Epithelial cell of esophagus (primary cell): ENCODE data around the gene NPTX2.

Experiments used
- DNase-seq: peaks from one replicate; pipeline ENCODE4 v3.0.0; 2010; ENCODE audit warnings: low read depth
- H3K4me3 ChIP-seq: 2 replicates; pipeline ENCODE4 v1.5.1; 2011; ENCODE audit warnings: mild to moderate bottlenecking, low read length, control low read depth
- TF ChIP-seq, protein P1 (sequence below): IDR thresholded peaks from 2 replicates; pipeline ENCODE4 v1.5.1; 2011; ENCODE audit warnings: low read depth, mild to moderate bottlenecking, low read length, control low read depth, inconsistent platforms; ENCODE audit not compliant: insufficient read depth; ENCODE audit errors: missing control alignments

NPTX2 gene

DNA sequence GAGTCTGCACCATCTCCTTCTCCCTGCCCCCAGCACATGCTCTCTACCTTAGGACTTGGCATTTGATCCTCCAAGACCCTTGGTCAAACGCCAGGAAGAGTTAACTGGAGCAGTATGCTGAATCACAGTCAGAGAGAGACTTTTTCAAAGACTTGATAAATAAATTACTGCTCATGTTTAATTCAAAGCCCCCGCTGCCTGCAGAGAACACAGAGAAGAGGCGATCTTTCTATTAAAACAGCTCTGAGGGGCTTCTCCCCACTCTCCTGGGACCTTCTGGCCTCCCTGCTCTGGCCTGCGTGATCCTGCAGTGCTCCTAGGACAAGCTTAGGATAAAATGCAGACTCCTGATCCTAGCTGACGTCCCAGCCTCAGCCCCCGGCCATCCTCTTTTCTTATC is 47.8 kb downstream of the NPTX2 start:
- TF ChIP-seq, protein P1, sequence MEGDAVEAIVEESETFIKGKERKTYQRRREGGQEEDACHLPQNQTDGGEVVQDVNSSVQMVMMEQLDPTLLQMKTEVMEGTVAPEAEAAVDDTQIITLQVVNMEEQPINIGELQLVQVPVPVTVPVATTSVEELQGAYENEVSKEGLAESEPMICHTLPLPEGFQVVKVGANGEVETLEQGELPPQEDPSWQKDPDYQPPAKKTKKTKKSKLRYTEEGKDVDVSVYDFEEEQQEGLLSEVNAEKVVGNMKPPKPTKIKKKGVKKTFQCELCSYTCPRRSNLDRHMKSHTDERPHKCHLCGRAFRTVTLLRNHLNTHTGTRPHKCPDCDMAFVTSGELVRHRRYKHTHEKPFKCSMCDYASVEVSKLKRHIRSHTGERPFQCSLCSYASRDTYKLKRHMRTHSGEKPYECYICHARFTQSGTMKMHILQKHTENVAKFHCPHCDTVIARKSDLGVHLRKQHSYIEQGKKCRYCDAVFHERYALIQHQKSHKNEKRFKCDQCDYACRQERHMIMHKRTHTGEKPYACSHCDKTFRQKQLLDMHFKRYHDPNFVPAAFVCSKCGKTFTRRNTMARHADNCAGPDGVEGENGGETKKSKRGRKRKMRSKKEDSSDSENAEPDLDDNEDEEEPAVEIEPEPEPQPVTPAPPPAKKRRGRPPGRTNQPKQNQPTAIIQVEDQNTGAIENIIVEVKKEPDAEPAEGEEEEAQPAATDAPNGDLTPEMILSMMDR: no peak
- no peak for DNase-seq
- H3K4me3 ChIP-seq: no peak overlapping the region

DNA sequence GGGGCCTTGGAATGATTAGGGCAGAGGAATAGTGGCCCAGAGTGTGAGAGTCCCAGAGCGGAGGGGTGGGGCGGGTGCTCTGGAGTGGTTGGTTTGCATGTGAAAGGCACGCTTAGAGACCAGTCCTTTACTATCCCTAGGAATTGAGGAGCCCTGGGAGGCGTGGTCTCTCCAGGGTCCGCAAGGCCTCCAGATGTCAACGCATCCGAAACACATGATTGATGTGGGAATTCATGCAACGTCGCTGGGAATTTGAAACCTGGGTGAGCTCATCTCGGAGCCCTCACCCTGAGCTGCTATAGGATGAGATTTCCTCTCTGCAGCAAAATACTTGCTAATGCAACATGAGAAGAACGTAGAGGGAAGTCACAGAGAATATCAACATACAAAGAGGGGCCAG is 51.2 kb downstream of the NPTX2 start:
- TF ChIP-seq, protein P1: no peak
- H3K4me3 ChIP-seq: no peak overlapping the region
- DNase-seq: no peak

DNA sequence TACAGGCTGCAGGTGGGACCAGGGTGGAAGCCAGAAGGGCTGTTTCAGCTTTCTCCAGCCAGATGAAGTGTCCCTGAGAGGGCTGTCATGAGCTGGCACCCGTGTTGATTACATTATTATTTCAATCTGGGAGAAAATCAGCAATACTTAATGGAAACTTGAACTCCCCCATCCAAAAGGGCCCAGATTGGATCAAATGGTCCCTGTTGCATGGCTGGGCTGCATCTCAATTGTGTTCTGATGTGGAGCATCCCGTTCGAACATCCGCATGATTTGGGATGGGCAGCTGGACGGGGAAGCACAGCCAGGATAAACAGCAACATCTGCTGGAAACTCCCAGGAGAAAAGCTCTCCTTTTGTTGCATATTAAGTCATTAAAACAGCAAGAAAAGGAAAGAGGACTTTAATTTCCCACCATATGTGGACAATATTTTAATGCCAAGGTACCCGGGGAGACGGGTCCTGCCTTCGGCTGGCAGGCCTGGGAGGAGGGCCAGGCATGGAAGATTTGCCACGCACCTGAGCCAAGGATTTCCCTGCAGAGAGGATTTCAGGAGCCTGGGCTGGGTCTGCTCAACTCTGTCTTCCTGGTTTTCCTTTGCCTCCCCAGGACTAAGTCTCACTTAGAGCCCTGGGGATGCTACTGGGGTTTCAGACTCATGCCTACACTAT is 52.4 kb downstream of the NPTX2 start:
- H3K4me3 ChIP-seq: no peak overlapping the region
- TF ChIP-seq, protein P1: no peak
- DNase-seq: no peak

DNA sequence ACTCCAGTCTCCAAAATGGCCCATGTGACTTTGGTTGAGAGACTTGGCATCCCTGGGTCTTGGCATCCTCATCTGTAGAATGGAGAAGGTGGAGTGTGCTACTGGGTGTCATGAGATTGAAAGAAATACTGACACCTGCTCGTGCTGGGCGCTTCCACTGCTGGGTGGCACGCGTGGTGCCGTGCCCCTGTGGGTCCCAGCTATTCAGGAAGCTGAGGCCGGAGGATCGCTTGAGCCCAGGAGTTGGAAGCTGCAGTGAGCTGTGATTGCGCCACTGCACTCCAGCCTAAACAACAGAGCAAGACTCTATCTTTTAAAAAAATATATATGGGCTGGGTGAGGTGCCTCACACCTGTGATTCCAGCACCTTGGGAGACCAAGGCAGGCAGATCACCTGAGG is 53.1 kb downstream of the NPTX2 start:
- H3K4me3 ChIP-seq: no peak overlapping the region
- DNase-seq: no peak
- TF ChIP-seq, protein P1: no peak

DNA sequence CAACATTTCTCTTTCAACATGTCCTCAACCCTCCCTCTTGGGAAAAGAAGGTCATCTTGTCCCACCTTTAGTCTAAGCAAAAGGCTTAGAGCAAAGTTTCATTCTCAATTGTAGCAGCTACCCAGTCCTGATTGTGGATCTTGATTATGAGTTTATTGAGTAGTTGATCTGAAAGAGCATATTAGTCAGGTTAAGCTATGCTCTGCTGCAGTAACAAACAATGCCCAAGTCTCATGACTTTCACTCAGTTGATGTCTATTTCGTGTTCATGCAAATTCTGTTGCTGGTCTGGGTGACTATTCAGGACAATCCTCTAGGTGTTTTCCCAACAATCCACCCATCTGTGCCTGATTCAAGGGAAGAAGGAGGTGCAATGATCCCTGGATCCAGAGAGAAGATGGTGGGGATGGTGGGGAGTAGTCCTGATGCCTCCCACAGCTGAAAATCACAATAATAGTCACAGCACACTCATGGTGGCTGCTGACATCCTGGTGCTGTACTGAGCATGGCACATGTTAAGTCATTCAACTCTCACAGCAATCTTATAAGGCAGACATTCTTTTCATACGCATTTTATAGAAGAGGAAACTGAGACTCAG is 54.7 kb downstream of the NPTX2 start:
- H3K4me3 ChIP-seq: no peak overlapping the region
- no peak for DNase-seq
- TF ChIP-seq, protein P1: no peak

DNA sequence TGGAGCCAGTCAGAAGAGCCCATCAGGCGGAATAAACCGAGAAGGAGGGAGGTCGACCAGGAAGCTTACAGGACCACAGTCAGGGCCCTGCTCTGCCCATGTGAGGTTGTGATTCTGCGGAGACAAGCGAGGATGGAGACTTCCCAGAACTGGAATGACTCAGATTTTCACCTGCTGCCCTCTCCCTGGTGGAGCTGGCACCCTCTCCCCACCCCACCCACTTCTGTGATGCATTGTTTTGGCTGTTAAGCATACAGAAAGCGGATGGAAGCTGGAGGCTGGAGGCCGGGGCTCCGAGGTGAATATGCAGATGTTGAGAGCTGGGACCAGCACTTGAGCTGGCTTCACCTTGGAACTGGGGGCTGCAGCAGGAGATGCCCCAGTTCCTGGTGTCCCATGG is 57.4 kb downstream of the NPTX2 start:
- DNase-seq: no peak
- TF ChIP-seq, protein P1: no peak
- H3K4me3 ChIP-seq: no peak overlapping the region

DNA sequence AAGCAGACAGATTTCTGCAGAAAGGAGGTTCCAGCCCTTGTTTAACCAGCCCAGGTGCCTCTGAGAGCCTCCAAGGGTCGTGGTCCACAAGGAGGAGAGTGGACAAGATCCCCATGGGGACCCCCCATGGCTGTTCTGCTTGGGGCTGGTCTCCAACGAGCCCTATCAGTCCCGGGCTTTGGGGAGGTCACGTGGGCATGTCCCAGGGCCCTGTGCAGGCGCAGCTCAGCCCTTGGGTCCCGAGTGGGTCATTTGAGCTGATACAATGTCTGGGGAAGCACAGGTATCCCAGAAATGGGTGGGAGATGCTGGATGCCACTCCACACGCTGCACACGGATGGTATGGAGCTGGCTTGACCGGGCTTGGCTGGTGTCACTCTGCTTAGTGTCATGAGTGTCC is 57.8 kb downstream of the NPTX2 start:
- DNase-seq: no peak
- no peak overlapping the region for H3K4me3 ChIP-seq
- TF ChIP-seq, protein P1: no peak
